GM12878 (cell line): ENCODE measurements around the gene VAV2. TPM values are rescaled to one million over a fixed set of nuclear protein-coding genes. Genes with fewer than 3 reads are reported as not detected.

Source experiments
- ATAC-seq: fragments of 200-7000 bp; cut with Tn5 transposase; 3 replicates; pipeline ENCODE4 v1.9.1; 2020; ENCODE audit warnings: mild to moderate bottlenecking, moderate library complexity
- BruUV-seq: library from RNA; stranded (reverse); fragments of 400-500 nt; replicated peaks from 2 replicates; lab custom pipeline; 2021; lab: Mats Ljungman, UMichigan
- CTCF ChIA-PET: fragments of 300-600 bp; sonication (Branson Sonifier 250); formaldehyde crosslinking; extraction: SDS; loops from one replicate; lab custom pipeline; 2021; ENCODE audit warnings: inconsistent platforms; lab: Yijun Ruan, JAX
- POLR2A ChIA-PET: fragments of 350-600 bp; formaldehyde crosslinking; extraction: SDS; loops from one replicate; lab custom pipeline; 2021; ENCODE audit warnings: inconsistent platforms; lab: Charles Lee
- RAD21 ChIA-PET: fragments of 300-600 bp; sonication (Branson Sonifier 250); formaldehyde crosslinking; loops from one replicate; lab custom pipeline; 2023; ENCODE audit warnings: antibody characterized with exemption; ENCODE audit not compliant: unreplicated experiment; lab: Charles Lee
- SMC1A ChIA-PET: fragments of 300-600 bp; sonication (Branson Sonifier 250); formaldehyde crosslinking; loops from one replicate; lab custom pipeline; 2023; ENCODE audit not compliant: unreplicated experiment, uncharacterized antibody; lab: Charles Lee
- DNase-seq: peaks from one replicate; pipeline ENCODE4 v3.0.0-alpha.2; 2011; ENCODE audit warnings: low read depth, low spot score
- FAIRE-seq: peaks from 3 replicates; lab custom pipeline; 2011; peaks lifted over from hg19 to GRCh38; lab: Jason Lieb, UNC
- H2AFZ ChIP-seq: 2 replicates; pipeline ENCODE4 v1.6.0; 2011; ENCODE audit warnings: low read depth, low read length, control low read depth; ENCODE audit not compliant: control insufficient read depth
- H3K27ac ChIP-seq: 2 replicates; pipeline ENCODE4 v1.5.1; 2011; ENCODE audit warnings: control low read depth; ENCODE audit not compliant: control insufficient read depth, insufficient read depth
- H3K27me3 ChIP-seq, 2 experiments: replicated peaks in 1 of 2; 2 replicates each; pipeline versions ENCODE4 v1.6.0 to v1.6.1; 2011; ENCODE audit warnings: low read length in 1 of 2; ENCODE audit not compliant: control insufficient read depth in 2 of 2, insufficient read depth in 2 of 2
- H3K36me3 ChIP-seq, 2 experiments: 2 replicates each; pipeline ENCODE4 v1.5.1; 2011; ENCODE audit warnings: low read length in 1 of 2; ENCODE audit not compliant: control insufficient read depth in 2 of 2, insufficient read depth in 2 of 2
- H3K4me1 ChIP-seq: 2 replicates; pipeline ENCODE4 v1.6.1; 2011; ENCODE audit warnings: mild to moderate bottlenecking, low read length, moderate library complexity, mixed read lengths; ENCODE audit not compliant: control insufficient read depth, insufficient read depth
- H3K4me2 ChIP-seq: 2 replicates; pipeline ENCODE4 v1.6.0; 2011; ENCODE audit warnings: control low read depth; ENCODE audit not compliant: control insufficient read depth, insufficient read depth
- H3K4me3 ChIP-seq: fragments of 200-600 bp; sonication (generic); 2 replicates; pipeline ENCODE4 v1.5.1; 2016
- H3K79me2 ChIP-seq: 2 replicates; pipeline ENCODE4 v1.6.0; 2011; ENCODE audit warnings: low read length; ENCODE audit not compliant: control insufficient read depth, insufficient read depth
- H3K9ac ChIP-seq: 2 replicates; pipeline ENCODE4 v1.8.0; 2011; ENCODE audit warnings: low read length, control low read depth, mixed read lengths; ENCODE audit not compliant: control insufficient read depth, insufficient read depth
- H3K9me3 ChIP-seq: replicated peaks from 3 replicates; pipeline ENCODE4 v1.5.1; 2011; ENCODE audit warnings: mild to moderate bottlenecking, low read length; ENCODE audit not compliant: control insufficient read depth, insufficient read depth
- H4K20me1 ChIP-seq: 2 replicates; pipeline ENCODE4 v1.6.0; 2011; ENCODE audit not compliant: control insufficient read depth, insufficient read depth
- ETV6 ChIP-seq, 2 experiments: fragments of 450-650 bp in 1 of 2; IDR thresholded peaks in 1 of 2; conservative IDR thresholded peaks in 1 of 2; 2 replicates each; pipeline ENCODE4 v1.6.1; 2014; ENCODE audit warnings: antibody characterized with exemption in 1 of 2, borderline replicate concordance in 1 of 2, low read depth in 1 of 2, mild to moderate bottlenecking in 1 of 2, moderate library complexity in 1 of 2
- GABPA ChIP-seq: IDR thresholded peaks from 2 replicates; pipeline ENCODE4 v1.6.1; 2014; ENCODE audit warnings: antibody characterized with exemption, low read depth, mild to moderate bottlenecking, inconsistent platforms
- HDAC6 ChIP-seq: fragments of 200-600 bp; sonication (generic); IDR thresholded peaks from one replicate; pipeline ENCODE4 v1.8.0; 2017; ENCODE audit warnings: antibody characterized with exemption; ENCODE audit not compliant: unreplicated experiment
- MYC ChIP-seq: IDR thresholded peaks from 2 replicates; pipeline ENCODE4 v1.6.1; 2011; ENCODE audit warnings: mild to moderate bottlenecking, low read length, moderate library complexity, inconsistent platforms; ENCODE audit not compliant: insufficient read depth, insufficient replicate concordance, insufficient read length, severe bottlenecking
- NR2F1 ChIP-seq: fragments of 450-650 bp; conservative IDR thresholded peaks from 2 replicates; pipeline ENCODE4 v1.6.1; 2017; ENCODE audit warnings: mild to moderate bottlenecking
- WGBS: methylation state at CpG from one replicate; pipeline ENCODE4 v1.1.6; 2016; ENCODE audit warnings: low lambda C conversion rate; ENCODE audit not compliant: insufficient replicate concordance, insufficient coverage; ENCODE audit errors: missing lambda C conversion rate; 5-methylcytosine and 5-hydroxymethylcytosine counted together
- in situ Hi-C: fragments of 300-500 bp; cut with MboI; formaldehyde crosslinking; loops from 9 replicates; pipeline ENCODE4 v1.14.3; 2018; ENCODE audit warnings: mixed read lengths
- intact Hi-C: fragments of 100-400 bp; cut with micrococcal nuclease; formaldehyde crosslinking; loops from one replicate; pipeline ENCODE4 v1.14.2; 2022; ENCODE audit not compliant: unreplicated experiment
- polyA plus RNA-seq, 11 experiments: library from polyadenylated mRNA; depleted of rRNA in 4 of 11; unstranded in 6 of 11; stranded (reverse) in 5 of 11; fragments of >200 nt; fragmentation: Nextera tagmentation in 4 of 11; fragmentation: Illumina TruSeq in 1 of 11; extraction: Ambion mirVana in 4 of 11; extraction: Trizol in 1 of 11; gene quantifications; 1 replicate in 1 of 11; 2 replicates in 10 of 11; pipeline versions ENCODE4 v1.2.1 to v1.2.3, GENCODE V29; 2011 to 2016; ENCODE audit warnings: inconsistent platforms in 2 of 11, missing spikeins in 2 of 11, low read depth in 1 of 11
- total RNA-seq, 4 experiments: library from RNA; depleted of rRNA in 3 of 4; stranded (reverse); fragments of >200 nt in 3 of 4; fragmentation: Illumina TruSeq in 1 of 4; extraction: Trizol in 1 of 4; gene quantifications; 2 replicates each; pipeline versions ENCODE4 v1.2.1 to v1.2.3, GENCODE V29; 2013 to 2021
- TF ChIP-seq, protein P1 (sequence below): fragments of 450-650 bp; conservative IDR thresholded peaks from 2 replicates; pipeline ENCODE4 v1.6.1; 2017; ENCODE audit warnings: mild to moderate bottlenecking, moderate library complexity

VAV2 gene
- total and polyA plus RNA-seq, 10 of the 15 experiments (the other 5 are each of a cell fraction or from before 2014, with no cell fraction given) = 0.13 to 43.9 (median 16.9) TPM

DNA sequence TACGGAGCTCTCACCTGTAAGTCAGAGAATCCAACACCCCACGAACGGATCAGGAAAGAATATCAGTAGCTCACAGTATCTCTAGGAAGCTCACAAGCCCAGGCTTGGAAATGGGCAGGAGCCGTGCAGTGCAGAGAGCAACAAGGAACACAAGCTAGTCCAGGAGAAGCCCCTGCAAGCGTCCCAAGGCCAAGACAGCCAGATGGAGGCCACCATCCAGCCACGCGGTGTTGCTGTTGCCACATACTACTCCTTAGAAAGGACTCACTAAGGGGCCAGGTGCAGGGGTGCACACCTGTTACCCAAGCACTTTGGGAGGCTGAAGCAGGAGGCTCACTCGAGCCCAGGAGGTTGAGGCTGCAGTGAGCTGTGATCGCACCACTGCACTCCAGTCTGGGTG lies 15.4 kb upstream of the VAV2 start (continued):
- no peak for TF ChIP-seq ETV6 (conservative IDR thresholded peaks at IDR 0.05 in 1 of 2, IDR thresholded peaks at IDR 0.05 in 1 of 2; ENCODE audit: borderline replicate concordance in 1 of 2, low read depth in 1 of 2)

DNA sequence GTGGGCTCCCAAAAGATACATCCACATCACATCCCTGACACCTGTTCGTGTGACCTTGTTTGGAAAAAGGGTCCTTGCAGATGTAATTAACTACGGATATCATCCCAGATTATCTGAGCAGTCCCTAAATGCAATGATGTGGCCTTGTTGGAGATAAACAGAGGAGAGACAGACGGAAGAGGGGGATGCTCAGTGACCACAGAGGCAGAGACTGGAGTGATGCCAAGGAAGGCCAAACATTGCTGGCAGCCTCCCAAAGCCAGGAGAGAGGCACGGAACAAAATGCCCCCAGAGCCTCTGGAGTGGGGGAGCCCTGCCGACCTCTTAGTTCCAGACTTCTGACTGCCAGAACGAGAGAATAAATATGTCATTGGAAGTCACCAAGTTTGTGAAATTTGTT lies 15.0 kb upstream of the VAV2 start:
- no peak overlapping the region for H3K4me2 ChIP-seq
- H3K36me3 ChIP-seq = no peaks in the 10 kb centered on the region
- intact Hi-C loops = no loop called here
- no peak overlapping the region for H3K27ac ChIP-seq
- no peaks in the 10 kb centered on the region for H4K20me1 ChIP-seq
- no peaks in the 10 kb centered on the region; a peak in 2 of 4 replicates for H3K27me3 ChIP-seq
- H2AFZ ChIP-seq = no peak overlapping the region
- POLR2A ChIA-PET = interaction anchor here (0.6 kb wide), 1 partner anchor 18 kb away, joined by 3 read pairs; the partner anchor contains the start of gene BRD3OS
- RAD21 ChIA-PET = no interaction called here
- DNase-seq = no peak
- ATAC-seq = no peak
- SMC1A ChIA-PET = no interaction called here
- TF ChIP-seq, protein P1, sequence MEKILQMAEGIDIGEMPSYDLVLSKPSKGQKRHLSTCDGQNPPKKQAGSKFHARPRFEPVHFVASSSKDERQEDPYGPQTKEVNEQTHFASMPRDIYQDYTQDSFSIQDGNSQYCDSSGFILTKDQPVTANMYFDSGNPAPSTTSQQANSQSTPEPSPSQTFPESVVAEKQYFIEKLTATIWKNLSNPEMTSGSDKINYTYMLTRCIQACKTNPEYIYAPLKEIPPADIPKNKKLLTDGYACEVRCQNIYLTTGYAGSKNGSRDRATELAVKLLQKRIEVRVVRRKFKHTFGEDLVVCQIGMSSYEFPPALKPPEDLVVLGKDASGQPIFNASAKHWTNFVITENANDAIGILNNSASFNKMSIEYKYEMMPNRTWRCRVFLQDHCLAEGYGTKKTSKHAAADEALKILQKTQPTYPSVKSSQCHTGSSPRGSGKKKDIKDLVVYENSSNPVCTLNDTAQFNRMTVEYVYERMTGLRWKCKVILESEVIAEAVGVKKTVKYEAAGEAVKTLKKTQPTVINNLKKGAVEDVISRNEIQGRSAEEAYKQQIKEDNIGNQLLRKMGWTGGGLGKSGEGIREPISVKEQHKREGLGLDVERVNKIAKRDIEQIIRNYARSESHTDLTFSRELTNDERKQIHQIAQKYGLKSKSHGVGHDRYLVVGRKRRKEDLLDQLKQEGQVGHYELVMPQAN = no peak
- TF ChIP-seq NR2F1 (no peak), GABPA (no peak), HDAC6 (no peak), MYC (no peak)
- in situ Hi-C loops = loop anchor here (25.0 kb wide), 1 partner anchor 470 kb away; the partner anchor contains the start of gene ADAMTSL2
- H3K4me3 ChIP-seq = no peak overlapping the region
- no peaks in the 10 kb centered on the region for H3K4me1 ChIP-seq
- no peak for FAIRE-seq
- CTCF ChIA-PET = interaction anchor here (0.9 kb wide), 1 partner anchor 225 kb away, joined by 4 read pairs; no protein-coding TSS in a partner anchor
- H3K9ac ChIP-seq = no peak overlapping the region
- 6% methylated on average over 6 of the region's 6 CpGs for WGBS
- no TSS peak for BruUV-seq
- no peaks in the 10 kb centered on the region for H3K79me2 ChIP-seq
- no peaks in the 10 kb centered on the region; the same call in 2 of the 3 replicates for H3K9me3 ChIP-seq
